ENCODE data around the gene RAPSN.

DNA sequence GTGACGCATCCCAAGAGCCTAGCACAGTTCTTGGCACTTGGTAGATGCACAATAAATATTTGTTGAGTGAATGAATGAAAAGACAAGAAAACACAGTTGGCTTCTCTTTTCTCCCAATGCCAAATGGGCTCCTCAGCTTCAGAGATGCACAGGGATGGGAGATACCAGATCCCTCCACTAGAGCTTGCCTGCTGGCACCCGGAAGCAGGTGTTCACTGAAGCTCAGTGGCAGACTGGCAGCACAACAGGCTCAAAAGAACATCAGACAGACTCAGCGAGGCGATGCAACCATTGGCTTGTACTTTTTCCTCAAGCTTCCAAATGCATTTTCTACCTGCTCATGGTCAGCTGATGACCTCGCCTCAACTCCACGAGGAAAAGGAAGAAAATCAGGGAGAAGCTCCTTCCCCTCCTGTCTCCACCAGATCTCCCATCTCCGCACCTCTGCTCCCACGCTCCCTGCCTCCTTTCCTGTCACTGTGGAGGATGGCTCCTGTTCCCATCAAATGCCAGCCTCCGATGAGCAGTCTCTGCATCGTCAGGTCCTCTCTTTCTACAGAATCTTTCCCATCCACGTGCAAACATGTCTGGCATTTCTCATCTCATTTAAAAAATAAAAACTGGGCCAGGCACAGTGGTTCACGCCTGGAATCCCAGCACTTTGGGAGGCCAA is 5.8 kb downstream of the RAPSN start:
- no peak for TF ChIP-seq CTCF (IDR thresholded peaks at IDR 0.05)
- no peak for TF ChIP-seq POLR2A (IDR thresholded peaks at IDR 0.05)

Measured in body of pancreas (tissue), 4 donors.